Lower leg skin (tissue), 4 donors: ENCODE measurements around the gene ACAN. TPM values are rescaled to one million over a fixed set of nuclear protein-coding genes. Genes with fewer than 3 reads are reported as not detected.

Source experiments
- DNase-seq, 2 donors: peaks; one replicate each; pipeline ENCODE4 v3.0.0-alpha.2; 2019; ENCODE audit warnings: low spot score in 2 of 2
- H3K4me3 ChIP-seq: fragments of 200-600 bp; sonication (generic); 2 replicates; pipeline ENCODE4 v1.5.1; 2017; ENCODE audit warnings: mild to moderate bottlenecking, low read depth; ENCODE audit not compliant: poor library complexity, severe bottlenecking
- POLR2A ChIP-seq, 2 donors: fragments of 450-650 bp; IDR thresholded peaks; one replicate each; pipeline ENCODE4 v1.6.1; 2016 to 2017; ENCODE audit warnings: antibody characterized with exemption in 2 of 2, mild to moderate bottlenecking in 1 of 2, moderate library complexity in 1 of 2
- WGBS, 2 donors: methylation state at CpG; one replicate each; pipeline ENCODE4 v1.1.5; 2018; 5-methylcytosine and 5-hydroxymethylcytosine counted together
- intact Hi-C: fragments of 100-400 bp; cut with DNase I; formaldehyde crosslinking; loops from one replicate; pipeline ENCODE4 v1.15.0; 2023; ENCODE audit warnings: low total_unique reads
- total RNA-seq, 4 donors: library from RNA; depleted of rRNA; stranded (reverse); fragments of >200 nt; gene quantifications; one replicate each; pipeline ENCODE4 v1.1.0, GENCODE V29; 2016
- TF ChIP-seq, protein P1 (sequence below), 3 donors: fragments of 450-650 bp; IDR thresholded peaks; one replicate each; pipeline ENCODE4 v1.5.1; 2016; ENCODE audit warnings: antibody characterized with exemption in 3 of 3, mild to moderate bottlenecking in 3 of 3, moderate library complexity in 2 of 3

ACAN gene
- total RNA-seq, 4 donors from 2014 or later = 0.17 to 0.61 (median 0.58) TPM; not detected in 1

DNA sequence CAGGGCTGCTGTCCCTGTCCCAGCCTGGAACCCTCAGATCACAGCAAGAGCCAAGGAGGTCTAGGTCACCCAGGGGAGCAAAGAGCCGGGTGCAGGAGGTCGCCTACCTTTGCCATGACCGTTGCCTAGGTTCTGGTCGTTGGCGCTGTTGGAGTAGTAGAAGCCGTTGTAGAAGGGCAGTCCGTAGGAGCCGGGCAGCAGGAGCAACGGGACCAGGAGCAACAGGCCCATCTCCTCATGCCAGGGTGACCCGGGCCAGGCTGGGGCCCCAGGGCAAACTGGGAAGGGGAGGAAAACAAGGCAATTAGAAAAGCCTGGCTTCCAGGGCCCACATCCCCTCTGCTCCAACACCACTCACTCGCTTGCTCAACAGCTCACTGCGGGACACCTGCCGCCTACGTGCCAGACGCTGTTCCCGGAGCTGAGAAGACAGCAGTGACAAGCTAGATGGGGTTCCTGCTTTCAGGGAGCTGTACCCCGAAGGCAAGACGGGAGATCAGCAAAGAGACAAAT, 83.9 kb downstream of the ACAN start:
- H3K4me3 ChIP-seq = no peak overlapping the region
- WGBS, 2 donors = 87 to 90% methylated on average over 18 of the region's 18 CpGs
- intact Hi-C loops = no loop called here
- DNase-seq = no peak
- TF ChIP-seq, protein P1, sequence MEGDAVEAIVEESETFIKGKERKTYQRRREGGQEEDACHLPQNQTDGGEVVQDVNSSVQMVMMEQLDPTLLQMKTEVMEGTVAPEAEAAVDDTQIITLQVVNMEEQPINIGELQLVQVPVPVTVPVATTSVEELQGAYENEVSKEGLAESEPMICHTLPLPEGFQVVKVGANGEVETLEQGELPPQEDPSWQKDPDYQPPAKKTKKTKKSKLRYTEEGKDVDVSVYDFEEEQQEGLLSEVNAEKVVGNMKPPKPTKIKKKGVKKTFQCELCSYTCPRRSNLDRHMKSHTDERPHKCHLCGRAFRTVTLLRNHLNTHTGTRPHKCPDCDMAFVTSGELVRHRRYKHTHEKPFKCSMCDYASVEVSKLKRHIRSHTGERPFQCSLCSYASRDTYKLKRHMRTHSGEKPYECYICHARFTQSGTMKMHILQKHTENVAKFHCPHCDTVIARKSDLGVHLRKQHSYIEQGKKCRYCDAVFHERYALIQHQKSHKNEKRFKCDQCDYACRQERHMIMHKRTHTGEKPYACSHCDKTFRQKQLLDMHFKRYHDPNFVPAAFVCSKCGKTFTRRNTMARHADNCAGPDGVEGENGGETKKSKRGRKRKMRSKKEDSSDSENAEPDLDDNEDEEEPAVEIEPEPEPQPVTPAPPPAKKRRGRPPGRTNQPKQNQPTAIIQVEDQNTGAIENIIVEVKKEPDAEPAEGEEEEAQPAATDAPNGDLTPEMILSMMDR (IDR thresholded peaks at IDR 0.05) = no peak
- no peak for TF ChIP-seq POLR2A (IDR thresholded peaks at IDR 0.05)

DNA sequence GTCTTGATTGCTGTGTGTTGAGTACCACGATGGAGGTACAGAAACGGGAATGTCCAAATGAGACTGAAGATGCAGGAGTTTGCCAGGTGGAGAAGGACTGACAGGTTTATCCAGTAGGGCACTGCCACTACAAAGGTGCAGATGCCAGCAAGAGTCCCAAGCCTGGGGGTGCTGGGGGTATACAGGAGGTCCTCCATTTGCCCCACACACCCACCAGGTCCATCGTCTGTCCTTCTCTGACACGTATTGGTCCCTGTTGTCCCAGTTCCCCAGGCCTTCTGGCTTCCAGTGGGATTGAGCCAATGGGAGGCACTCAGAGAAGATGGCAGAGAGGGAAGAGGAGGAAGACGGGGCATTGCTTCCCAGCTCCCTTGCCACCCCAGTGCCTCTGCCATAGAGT, 85.5 kb downstream of the ACAN start:
- no peak overlapping the region for H3K4me3 ChIP-seq
- TF ChIP-seq, protein P1 (IDR thresholded peaks at IDR 0.05) = no peak
- no peak for TF ChIP-seq POLR2A (IDR thresholded peaks at IDR 0.05)
- DNase-seq = no peak
- intact Hi-C loops = no loop called here
- 84 to 85% methylated on average over 5 of the region's 5 CpGs for WGBS, 2 donors

DNA sequence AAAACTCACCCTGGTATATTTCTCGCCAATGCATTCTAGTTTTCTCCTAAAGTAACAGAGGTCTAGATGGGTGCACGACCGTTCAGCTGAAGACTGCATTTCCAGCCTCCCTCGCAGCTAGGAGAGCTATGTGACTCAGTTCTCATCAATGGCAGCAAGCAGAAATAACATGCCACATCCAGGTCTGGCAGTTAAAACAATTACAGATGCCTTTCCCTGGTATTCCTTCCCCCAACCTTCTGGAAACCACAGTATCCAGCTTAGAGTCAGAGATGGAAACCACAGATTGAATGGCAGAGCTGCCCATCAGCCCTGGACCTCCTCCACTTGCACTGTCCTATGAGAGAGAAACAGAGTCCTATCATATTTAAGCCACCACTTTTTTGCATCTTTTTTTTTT, 87.3 kb downstream of the ACAN start:
- DNase-seq = no peak
- intact Hi-C loops = no loop called here
- no peak overlapping the region for H3K4me3 ChIP-seq
- TF ChIP-seq, protein P1 (IDR thresholded peaks at IDR 0.05) = no peak
- TF ChIP-seq POLR2A (IDR thresholded peaks at IDR 0.05) = no peak
- WGBS, 2 donors = 89 to 92% methylated on average over 4 of the region's 4 CpGs

DNA sequence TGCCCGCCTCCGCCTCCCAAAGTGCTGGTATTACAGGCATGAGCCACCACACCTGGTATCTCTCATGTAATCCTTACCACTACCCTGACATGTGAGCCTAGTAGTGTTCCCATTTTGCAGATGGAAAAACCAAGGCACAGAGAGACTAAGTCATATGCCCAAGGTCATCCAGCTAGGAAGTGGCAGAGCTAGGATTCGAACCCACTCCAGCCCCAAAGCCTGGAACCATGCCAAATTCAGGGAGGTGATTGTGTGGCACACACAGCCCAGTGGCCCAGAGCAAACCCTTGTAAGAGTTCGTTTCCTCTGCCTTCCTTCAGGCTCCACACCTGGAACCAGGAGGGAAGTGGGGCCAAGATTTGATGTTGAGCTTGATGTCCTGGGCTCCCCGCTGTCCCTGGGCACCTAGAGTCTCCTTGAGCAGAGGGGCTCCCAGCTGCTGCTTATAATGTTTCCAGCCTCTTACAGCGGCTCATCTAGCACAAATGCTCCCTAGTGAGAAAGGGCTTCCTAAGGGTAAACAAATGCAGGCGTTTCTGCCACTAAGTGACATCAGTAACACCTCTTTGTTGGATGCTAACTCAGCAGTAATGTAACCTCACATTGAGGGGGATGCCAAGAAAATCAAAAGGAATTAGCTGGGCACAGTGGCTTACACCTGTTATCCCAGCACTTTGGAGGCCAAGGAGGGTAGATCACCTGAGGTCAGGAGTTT, 88.5 kb downstream of the ACAN start:
- 72 to 75% methylated on average over 6 to 7 of the region's 7 CpGs for WGBS, 2 donors
- intact Hi-C loops = no loop called here
- TF ChIP-seq, protein P1 (IDR thresholded peaks at IDR 0.05) = no peak
- no peak for TF ChIP-seq POLR2A (IDR thresholded peaks at IDR 0.05)
- no peak overlapping the region for H3K4me3 ChIP-seq
- no peak for DNase-seq

DNA sequence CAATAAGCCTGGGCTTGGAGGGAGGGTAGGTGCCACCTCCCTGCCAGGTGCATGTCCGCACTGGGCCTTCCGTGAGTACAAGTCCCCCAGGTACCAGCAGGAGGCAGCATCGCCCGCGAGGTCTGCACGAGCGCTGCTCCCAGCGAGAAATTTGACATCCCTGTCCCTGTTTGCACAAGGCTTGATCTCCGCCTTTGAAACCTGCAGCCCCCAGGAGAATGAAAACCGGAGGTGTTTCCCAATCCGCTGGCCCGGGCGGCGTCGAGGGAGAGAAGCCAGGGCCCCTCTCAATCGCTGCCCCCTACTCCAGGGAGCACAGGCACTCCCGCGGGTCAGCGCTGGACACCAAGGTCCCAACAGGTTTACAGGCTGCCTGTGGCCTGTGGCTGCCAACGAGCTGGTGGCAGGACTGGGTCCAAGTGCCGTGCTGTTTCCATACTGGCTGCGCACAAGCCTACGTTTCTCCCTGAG, 91.1 kb downstream of the ACAN start:
- 0 to 11% methylated on average over 5 to 14 of the region's 23 CpGs for WGBS, 2 donors
- no peak overlapping the region for H3K4me3 ChIP-seq
- intact Hi-C loops = no loop called here
- TF ChIP-seq, protein P1 (IDR thresholded peaks at IDR 0.05) = no peak
- no peak for TF ChIP-seq POLR2A (IDR thresholded peaks at IDR 0.05)
- DNase-seq = peak in 1 of 2 donors; percentile 94
